Measurements from ENCODE around the gene CCDC141.

The CCDC141 gene

GRCh38 chr2:178787155-178787554, 262.8 kb downstream of the CCDC141 start:
- TF ChIP-seq CTCF (IDR thresholded peaks at IDR 0.05; ENCODE audit: insufficient read depth, low read length, missing control alignments): no peak
- ChIA-PET CTCF (no interaction called here), POLR2A (no interaction called here)
- DNase-seq (ENCODE audit: low read depth, low spot score): no peak
- no peak overlapping the region for H3K4me3 ChIP-seq (ENCODE audit: low read depth, low read length)

GRCh38 chr2:178783889-178784288, 266.0 kb downstream of the CCDC141 start:
- CTCF ChIA-PET: no interaction called here
- no peak overlapping the region for H3K4me3 ChIP-seq (ENCODE audit: low read depth, low read length)
- POLR2A ChIA-PET: no interaction called here
- DNase-seq (ENCODE audit: low read depth, low spot score): no peak
- no peak for TF ChIP-seq CTCF (IDR thresholded peaks at IDR 0.05; ENCODE audit: insufficient read depth, low read length, missing control alignments)

- H3K4me3 ChIP-seq (ENCODE audit: low read depth, low read length): no peak overlapping the region
- TF ChIP-seq CTCF (IDR thresholded peaks at IDR 0.05; ENCODE audit: insufficient read depth, low read length, missing control alignments): no peak
- POLR2A ChIA-PET: no interaction called here
- CTCF ChIA-PET: interaction anchor here (0.6 to 1.2 kb wide), 2 partner anchors 20 to 109 kb away, joined by 3 read pairs; no protein-coding TSS in a partner anchor
- DNase-seq (ENCODE audit: low read depth, low spot score): no peak
Observed at GRCh38 chr2:178782236-178782635, 267.7 kb downstream of the CCDC141 start.
